NCI-H128 (cell line): Measurements from ENCODE around the gene LRRC72.
"Not testable (repeated sequence)": the region's sequence is repeated elsewhere in the genome, so short reads cannot be mapped to it uniquely, and the experiment has no call there.

Source experiments
- DNase-seq: peaks from one replicate; lab custom pipeline; 2025; ENCODE audit not compliant: unreplicated experiment; lab: John Stamatoyannopoulos, UW

Gene LRRC72

GRCh38 chr7:16524332-16524731 is 2.3 kb upstream of the LRRC72 start:
- no peak for DNase-seq

GRCh38 chr7:16528520-16528919 is 1.9 kb downstream of the LRRC72 start:
- DNase-seq, result no peak

- DNase-seq, result no peak
Observed at GRCh38 chr7:16529697-16530096, 3.1 kb downstream of the LRRC72 start.

- no peak for DNase-seq
Observed at GRCh38 chr7:16531707-16532106, 5.1 kb downstream of the LRRC72 start.

- DNase-seq, result no peak
Observed at GRCh38 chr7:16532272-16532671, 5.6 kb downstream of the LRRC72 start.

GRCh38 chr7:16535500-16535899 is 8.9 kb downstream of the LRRC72 start:
- DNase-seq, result no peak

GRCh38 chr7:16540559-16540958 is 13.9 kb downstream of the LRRC72 start:
- not testable (repeated sequence) for DNase-seq

GRCh38 chr7:16542401-16542800 is 15.8 kb downstream of the LRRC72 start:
- no peak for DNase-seq

GRCh38 chr7:16543456-16543855 is 16.8 kb downstream of the LRRC72 start:
- DNase-seq, result no peak

GRCh38 chr7:16546921-16547505 is 20.4 kb downstream of the LRRC72 start:
- no peak for DNase-seq

- DNase-seq, result no peak
Observed at GRCh38 chr7:16548428-16548827, 21.8 kb downstream of the LRRC72 start.

- DNase-seq, result no peak
Observed at GRCh38 chr7:16550671-16551070, 24.0 kb downstream of the LRRC72 start.

- no peak for DNase-seq
Observed at GRCh38 chr7:16554518-16555236, 28.1 kb downstream of the LRRC72 start.

GRCh38 chr7:16556359-16556758 is 29.7 kb downstream of the LRRC72 start:
- DNase-seq, result no peak

GRCh38 chr7:16558761-16559302 is 32.2 kb downstream of the LRRC72 start:
- no peak for DNase-seq

- no peak for DNase-seq
Observed at GRCh38 chr7:16559497-16560179, 33.0 kb downstream of the LRRC72 start.

GRCh38 chr7:16561943-16562342 is 35.3 kb downstream of the LRRC72 start:
- no peak for DNase-seq

- no peak for DNase-seq
Observed at GRCh38 chr7:16562456-16563220, 36.0 kb downstream of the LRRC72 start.

GRCh38 chr7:16563281-16564022 is 36.8 kb downstream of the LRRC72 start:
- no peak for DNase-seq

GRCh38 chr7:16564023-16564380 is 37.4 kb downstream of the LRRC72 start:
- no peak for DNase-seq
